CD4-positive, alpha-beta T cell treated with Interleukin-12 subunit alpha and Interleukin-12 subunit beta, for 1 hour (primary cell): ENCODE measurements around the gene SLX9.
A peak's percentile ranks its signal among the peaks of the same experiment; 100 is the strongest.
"Not testable (repeated sequence)": the region's sequence is repeated elsewhere in the genome, so short reads cannot be mapped to it uniquely, and the experiment has no call there.

Experiments
- DNase-seq: peaks from one replicate; pipeline ENCODE4 v3.0.0-alpha.2; 2020

SLX9 gene

DNA sequence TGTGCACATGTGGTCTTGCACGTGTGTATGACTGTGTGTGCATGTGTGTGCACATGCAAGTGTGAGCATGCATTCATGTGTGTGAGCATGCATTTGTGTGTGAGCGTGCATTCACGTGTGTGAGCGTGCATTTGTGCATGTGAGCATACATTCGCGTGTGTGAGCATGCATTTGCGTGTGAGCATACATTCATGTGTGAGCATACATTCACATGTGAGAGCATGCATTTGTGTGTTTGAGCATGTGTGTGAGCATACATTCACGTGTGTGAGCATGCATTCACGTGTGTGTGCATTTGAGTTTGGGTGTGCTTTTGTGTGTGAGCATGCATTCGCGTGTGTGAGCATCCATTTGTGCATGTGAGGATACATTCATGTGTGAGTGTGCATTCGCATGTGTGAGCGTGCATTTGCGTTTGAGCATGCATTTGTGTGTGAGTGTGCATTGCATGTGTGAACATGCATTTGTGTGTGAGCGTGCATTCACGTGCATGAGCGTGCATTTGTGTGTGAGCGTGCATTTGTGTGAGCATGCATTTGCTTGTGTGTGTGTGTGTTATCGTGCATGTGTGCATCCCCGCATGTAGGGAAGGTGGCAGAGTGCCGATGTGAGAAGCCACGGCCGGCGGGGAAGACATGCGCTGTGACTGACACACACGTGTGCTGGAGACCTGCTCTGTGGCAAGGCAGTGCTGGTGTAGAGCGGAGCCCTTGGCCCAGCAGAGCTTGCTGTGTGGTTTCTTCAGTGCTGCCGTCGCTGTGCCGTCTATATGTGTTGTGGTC lies 37.4 kb upstream of the SLX9 start:
- no peak for DNase-seq

DNA sequence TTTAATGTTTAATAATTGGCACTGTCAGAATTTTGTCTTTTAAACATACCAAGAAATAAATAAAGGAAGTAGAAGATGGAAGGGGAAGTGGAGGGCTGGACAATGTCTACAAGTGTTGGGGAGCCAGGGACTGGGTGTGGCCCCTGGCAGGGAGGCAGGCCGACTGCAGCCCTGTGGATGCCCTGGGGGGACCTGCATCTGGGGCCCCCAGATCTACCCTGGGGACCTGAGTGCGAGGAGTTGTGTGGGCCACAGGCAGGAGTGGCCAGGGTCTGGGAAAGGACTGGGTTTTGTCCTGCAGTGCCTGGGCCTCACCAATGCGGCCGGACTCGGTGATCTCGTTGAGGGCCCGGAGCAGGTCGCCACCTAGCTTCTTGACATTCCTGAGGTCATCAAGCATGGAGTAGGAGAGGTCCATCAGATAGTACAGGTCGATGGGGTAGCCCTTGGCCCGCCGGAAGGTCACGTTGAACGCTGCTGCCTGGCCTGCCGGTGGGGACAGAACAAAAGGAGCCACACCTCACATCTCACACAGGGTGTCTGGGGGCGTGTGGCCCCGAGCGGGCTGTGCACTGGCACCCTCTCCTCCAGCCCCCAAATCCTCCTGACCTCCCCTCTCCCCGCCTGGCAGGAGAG lies 36.7 kb upstream of the SLX9 start:
- no peak for DNase-seq

DNA sequence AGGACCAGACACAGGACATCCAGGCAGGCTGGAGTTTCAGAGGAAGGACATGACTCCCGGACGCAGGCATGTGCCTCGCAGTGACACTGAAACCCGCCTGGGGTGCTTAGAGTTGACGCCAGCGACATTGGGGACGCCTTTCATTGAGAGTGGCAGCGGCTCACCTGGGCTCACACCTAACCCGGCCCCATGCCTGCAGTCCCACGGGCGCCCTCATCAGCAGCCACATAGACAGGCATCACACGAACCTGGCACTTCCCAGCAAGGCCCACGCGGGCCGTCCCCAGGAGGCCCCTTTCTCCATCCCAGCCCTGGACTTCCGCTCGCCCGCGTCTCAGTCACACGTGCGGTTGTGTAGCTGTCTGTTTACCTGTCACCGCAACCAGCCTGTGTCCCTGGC lies 36.1 kb upstream of the SLX9 start:
- DNase-seq, result no peak

DNA sequence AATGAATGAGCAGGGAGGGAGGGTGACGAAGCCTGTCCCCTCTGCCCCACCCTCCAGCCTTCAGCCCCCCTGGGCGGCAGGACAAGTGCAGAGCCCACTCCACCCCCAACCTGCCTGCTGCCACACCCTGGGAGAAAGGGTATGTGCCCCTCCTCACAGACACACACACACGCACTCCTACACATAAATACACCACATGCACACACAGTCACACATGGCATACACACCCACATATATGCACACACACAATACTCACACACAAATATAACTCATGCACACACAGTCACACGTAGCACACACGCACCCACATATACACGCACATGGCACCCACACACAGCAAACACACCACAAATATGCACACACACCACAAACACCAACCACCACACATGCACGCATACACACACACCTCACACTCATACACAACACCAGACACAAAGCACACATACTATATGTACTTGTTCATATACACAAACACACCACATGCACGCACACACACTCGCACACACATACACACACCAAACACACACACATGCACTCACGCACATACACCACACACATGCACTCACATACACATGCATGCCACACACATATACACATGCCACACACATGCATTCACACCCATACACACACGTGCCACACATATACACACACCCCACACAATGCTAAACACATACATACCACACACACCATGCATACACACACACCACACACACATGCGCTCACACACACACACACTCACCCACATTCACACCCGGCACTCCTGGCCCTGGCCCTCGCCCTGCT lies 35.5 kb upstream of the SLX9 start:
- DNase-seq, result no peak

DNA sequence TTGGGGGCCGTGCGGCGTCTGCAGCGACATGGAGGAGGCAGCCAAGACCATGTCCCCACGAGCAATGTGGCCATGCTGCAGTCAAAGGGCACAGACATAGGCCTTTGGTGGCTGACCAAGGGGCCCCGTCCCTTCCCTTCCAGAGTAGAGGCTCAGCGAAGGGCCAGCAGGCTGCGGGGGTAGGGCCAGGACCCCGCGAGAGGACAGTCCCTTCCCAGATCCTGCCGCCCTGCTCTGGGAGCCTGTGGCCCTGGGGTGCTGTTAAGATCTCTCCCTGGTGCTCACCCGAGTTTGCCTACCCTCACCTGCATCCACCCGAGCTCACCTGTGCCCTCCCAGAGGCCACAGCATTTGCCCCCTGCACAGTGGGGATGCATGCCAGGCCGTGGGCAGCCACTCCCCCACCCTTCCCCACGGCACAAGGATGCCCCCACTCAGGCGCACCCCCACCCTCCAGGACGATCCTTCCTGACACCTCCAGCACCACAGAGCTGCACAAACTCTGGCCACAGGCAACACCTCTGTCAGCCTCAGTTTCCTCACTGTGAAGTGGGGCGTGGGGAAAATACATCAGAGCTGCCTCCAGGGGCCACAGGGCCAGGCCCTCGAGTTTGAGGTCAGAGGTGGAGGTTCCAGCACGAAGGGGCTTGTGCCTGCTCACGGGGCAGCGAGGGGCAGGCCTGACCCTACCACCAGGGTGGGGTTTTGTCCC lies 34.7 kb upstream of the SLX9 start:
- no peak for DNase-seq

DNA sequence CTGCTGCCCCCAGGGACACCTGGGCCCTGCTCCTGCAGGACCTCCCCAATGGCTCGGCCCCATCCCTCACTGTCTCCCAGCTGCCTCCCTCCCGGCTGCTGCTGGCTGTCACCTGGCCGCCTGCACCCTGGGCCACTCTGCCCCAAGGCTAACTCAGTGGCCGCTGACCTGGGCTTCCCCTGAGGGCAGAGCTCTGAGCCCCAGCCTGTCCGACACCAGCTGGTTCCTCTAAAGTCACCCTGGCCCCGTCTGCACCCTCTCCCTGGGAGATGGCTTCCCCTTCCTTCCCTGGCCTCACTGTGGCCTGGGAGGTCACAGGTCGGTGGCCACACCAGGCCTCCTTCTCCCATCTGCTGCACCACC lies 34.1 kb upstream of the SLX9 start:
- DNase-seq, result no peak

DNA sequence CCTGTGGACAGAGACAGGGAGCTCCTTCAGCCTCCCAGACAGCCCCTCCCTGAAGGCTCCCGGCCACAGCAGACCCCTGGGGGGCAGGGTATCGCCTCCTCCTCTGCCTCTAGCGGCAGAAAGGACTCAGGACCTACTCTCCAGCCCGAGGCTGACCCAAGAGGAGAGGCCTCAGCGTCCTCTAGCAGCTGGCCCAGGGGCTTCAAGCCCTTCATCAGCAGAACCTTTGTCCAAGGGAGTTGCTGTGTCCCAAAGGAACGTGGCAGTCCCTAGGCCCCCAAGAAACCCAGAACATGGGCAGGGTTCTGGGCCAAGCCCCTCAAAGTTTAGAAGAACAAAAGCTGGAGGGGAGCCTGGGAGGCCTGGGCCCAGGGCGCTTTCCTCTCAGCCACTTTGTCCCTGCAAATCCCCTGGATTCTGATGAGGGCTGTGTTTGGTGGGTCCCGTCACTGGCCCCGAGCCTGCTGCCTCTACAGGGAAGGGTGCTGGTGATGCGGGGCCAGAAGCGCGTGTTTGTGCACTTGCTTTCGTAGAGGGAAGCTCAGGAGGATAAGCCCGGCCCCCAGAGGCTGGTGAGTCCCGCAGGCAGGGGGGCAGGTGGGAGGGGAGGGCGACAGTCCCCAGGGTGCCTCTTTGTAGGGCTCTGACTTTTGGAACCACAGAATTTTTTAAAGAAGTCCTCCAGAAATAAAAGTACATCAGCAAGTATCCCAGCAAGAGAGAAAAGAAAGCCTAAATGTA lies 32.4 kb upstream of the SLX9 start:
- no peak for DNase-seq

DNA sequence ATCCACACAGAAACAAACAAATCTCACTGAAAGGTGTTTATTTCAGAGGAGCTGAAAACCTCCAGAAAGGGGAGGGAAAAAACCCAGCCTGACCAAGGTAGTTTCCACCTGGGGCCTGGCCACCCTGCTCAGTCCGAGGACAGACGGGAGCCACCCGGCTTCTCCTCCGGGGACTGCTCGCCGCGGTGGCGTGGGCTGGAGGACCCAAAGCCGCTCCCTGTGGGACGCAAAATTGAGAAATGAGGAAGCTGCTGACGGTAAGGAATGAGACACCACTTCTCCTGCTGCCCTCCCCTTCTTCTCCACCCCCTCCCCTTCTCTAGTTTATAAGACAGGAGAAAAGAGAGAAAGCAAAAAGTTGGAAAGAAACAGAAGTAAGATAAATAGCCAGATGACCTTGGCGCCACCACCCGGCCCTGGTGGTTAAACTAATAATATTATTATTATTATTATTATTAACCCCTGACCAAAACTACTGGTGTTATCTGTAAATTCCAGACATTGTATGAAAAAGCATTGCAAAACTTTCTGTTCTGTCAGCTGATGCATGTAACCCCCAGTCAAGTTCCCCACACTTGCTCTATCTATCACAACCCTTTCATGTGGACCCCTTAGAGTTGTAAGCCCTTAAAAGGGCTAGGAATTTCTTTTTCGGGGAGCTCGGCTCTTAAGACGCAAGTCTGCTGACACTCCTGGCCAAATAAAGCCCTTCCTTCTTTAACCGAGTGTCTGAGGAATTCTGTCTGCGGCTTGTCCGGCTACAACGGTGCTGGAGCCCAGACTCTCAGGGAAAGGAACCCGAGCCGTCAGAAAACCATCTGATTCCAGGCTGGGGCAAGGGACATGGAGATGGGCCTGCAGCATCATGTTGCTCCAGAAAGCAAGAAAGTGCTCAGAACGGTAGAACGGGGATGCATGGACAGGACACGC lies 31.6 kb upstream of the SLX9 start:
- DNase-seq, result no peak

DNA sequence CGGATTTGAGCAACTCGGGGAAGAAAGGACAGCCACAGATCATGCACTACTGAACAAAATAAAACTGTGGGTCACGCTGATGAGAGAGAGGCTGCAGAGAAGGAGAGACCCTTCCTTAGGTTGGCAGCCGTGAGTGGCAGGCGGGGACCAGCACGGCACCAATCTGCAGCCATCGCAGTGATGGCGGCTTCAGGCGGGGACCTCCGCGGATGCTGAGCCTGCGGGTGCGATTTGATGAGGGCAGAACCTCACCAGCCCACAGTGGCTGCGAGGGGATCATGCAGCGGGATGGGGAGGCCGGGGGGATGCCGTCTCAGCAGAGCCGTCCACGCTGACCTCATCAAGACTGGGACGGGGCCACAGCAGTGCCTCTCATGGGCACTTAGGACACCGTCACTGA lies 30.9 kb upstream of the SLX9 start:
- DNase-seq, result no peak

DNA sequence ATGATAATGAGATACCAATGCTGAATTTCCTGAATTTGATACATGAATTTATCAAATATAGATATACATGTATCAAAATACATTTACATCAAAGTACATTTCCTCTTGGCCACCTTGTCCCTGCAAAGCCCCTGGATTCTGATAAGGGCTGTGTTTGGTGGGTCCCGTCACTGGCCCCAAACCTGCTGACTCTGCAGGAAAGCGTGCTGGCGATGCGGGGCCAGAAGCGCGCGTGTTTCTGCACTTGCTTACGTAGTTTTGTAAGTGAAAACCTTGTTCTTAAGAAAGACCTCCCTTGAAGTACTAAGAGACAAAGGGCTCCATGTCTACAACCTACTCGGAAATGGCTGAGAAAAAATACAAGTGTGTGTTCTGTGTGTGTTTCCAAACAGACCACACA lies 30.1 kb upstream of the SLX9 start:
- DNase-seq, result no peak

DNA sequence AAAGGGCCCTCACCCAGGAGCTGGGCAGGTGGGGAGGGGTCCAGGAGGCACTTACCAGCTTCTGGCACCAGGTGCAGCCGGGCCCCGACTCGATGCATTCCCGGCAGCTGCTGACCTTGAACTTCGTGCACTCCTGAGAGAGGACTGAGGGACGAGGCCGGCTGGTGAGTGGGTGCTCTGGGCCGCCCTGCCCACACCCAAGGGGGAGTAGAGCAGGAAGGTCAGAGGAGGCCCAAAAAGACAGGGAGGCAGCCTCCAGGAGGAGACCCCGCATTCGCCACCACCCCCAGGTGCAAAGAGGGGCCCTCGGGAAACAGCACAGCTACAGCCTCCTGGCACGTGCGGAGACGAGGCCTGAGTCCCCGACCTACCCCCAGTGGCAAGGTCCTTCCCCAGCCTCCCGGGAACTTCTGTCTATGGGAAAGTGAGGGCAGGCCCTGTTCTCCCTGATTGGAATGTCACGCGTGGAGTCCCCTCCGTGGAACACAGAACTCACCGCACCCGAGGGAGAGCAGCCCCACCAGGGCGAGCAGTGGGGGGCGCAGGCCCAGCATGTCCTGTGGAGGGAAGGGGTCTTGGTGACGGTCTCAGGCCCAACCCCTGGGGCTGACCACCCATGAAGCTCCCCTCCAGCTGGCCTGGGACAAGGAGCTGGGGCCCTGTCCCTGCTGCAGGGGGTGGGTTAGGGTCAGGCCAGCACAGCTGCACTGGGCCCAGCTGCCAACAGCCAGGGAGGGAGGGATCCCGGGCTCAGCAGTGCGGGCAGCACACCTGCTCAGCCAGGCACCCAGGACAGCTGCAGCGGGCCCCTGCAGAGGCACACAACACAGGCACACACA lies 29.4 kb upstream of the SLX9 start:
- no peak for DNase-seq

DNA sequence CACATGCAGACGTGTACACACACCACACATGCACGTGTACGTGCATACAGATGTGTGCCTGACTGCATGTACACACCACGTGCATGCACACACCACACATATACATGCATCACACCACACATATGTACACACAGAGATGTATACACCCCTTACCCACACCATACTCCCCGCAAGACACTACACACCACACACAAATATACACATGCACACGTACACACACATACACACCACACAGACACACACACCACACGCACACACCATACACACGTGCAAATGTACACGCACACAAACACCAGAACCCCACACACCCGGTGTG lies 28.8 kb upstream of the SLX9 start:
- DNase-seq, result no peak

DNA sequence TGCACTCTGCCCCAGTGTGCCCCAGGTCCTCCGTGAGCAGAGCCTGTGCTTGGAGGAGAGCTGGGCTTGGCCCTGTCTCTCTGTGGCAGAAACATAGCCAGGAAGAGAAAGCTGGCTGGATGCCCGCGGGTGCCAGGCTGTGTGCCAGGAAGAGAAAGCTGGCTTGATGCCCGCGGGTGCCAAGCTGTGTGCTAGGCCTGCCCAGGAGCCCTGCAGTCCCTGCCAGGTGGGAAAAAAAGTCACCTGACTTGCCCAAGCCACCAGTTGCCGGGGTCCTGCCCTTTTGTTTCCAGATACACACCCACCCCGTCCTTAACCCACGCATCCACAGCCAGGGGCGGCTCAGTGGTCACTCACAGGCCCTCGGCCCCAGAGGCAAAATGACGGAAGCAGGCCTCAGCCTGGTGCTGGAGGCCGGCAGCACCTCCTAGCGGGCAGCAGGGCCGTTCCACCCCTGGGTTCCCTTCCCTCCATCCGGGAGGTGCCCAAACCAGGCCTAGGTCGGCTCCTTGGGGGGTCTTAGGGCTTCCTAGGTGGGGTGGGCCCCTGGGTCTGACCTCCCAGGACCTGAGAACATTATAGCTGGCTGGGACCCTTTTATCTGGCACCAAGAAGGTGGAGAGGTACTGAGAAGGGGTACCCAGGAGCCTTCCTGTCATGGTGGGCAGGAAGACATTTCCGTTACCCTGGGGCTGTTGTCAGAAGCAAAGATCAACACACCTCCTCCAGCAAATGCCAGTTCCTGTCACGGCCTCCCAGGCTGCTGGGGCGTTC lies 28.3 kb upstream of the SLX9 start:
- DNase-seq, result peak; percentile 67

DNA sequence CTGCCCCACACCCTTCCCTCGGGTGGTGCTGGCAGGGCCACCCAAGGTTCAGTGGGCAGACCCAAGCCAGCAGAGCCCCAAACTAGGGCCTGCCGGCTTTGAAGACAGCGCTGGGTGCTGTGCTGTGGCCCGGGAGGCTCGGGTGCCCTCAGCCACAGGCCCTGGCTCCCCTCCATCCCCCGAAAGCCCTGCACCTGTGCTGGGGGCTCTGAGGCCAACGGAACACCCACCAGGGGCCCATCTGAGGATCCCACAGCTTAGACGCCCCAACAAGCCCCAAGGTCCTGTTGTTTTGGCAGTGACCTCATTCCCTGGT lies 27.7 kb upstream of the SLX9 start:
- DNase-seq, result no peak

DNA sequence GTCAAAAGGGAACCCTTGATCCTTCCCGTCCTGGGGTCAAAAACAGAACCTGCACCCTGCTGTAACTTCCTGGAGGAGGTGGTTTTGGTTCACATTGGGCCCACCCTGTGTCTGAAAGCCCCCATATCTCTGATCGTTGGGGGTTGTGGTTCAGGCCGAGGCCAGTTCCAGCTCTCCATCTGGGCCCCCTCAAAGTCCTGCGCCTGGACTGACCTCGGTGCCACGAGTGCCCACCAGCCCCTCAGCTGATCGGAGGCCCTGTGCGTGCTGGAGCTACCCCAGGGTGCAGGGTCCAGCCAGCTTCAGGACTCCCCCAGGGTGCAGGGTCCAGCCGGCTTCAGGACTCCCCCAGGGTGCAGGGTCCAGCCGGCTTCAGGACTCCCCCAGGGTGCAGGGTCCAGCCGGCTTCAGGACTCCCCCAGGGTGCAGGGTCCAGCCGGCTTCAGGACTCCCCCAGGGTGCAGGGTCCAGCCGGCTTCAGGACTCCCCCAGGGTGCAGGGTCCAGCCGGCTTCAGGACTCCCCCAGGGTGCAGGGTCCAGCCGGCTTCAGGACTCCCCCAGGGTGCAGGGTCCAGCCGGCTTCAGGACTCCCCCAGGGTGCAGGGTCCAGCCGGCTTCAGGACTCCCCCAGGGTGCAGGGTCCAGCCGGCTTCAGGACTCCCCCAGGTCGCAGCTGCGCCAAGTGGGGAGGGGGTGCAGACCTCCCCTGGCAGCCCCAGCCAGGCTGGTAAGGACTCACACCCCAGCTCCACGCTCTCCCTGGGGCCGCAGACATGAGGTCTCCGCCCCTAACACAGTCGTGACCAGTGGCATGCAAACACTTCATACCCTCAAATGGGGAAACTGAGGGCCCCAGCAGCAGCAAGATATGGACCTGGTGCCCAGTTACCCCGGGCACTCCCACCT lies 27.1 kb upstream of the SLX9 start:
- DNase-seq, result not testable (repeated sequence)

DNA sequence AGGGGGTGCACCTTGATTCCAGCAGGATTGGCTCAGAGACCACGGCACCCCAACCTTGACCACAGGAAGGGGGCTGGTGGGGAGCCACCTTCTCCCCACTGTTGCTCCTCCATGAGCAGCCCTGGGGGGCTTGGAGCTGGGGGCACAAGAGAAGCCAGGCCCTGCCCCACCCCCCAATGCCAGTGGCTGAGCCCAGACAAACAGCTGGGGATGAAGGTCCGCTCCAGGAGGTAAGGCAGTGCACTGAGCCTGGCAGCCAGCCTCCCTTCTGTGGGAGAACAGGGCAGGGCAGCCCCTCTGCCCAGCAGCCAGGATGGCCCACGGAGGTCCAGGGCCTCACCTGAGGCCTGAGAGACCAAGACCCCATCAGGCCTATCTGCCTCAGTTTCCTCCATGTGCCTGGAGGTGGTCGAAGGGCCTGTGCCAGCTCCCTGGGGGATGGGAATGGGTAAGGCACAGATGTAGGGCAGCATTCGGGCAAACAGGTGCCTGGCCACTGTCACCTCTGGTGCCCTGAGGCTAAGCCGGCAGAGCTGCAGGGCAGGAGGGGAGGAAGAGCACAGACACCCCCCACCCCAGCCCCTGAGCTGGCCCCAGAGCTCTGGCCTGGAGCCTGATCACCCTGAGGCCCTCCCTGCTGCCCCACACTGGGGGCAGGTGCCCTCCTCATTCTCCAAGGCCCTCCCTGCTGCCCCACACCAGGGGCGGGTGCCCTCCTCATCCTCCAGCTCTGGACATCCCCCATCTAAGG lies 26.2 kb upstream of the SLX9 start:
- no peak for DNase-seq

DNA sequence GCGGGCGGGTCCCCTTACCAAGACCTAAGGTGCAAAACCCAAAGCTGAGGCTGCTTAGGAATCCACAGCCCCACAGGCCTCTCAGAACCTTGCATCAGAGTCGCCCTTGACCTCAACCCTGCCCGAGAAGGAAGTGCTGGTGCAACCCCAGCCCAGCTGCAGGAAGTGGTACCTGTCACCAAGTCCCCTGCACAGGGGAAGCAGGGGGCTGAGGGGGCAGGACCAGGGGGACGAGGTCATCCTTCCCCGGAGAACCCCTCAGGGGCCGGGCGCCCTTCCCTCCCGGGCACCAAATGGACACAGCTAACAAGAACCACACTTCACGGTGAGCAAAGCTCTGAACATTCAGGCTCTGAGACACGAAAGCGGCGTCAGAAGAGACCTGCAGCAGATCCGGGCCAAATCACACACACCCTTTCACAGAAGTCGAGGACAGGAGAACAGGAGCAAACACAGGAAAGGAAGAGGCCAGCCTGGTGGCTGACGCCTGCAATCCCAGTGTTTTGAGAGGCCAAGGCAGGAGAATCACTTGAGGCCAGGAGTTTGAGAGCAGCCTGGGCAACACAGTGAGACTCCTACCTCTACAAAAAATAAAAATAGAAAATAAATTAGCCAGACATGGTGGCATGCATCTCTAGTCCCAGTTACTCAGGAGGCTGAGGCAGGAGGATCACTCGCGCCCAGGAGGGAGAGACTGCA lies 25.5 kb upstream of the SLX9 start:
- DNase-seq, result peak; percentile 69

DNA sequence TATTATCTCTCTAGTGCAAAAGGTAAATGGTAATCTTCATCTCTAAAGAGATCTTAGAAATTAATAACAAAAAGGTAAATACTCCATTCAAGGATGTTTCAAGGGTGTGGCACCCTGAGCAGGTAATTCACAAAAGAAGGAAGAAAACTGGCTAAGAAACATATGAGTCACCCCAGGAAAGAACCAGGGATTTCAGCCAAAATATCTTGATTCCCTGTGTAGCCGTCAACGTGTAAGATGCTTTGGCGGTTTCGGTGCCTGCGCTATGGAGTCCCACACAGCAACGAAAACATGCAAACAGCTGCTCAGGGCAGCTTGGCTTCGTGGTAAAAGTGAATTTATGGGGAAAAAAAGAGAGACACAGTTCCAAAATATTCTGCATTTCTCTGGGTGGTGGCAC lies 22.9 kb upstream of the SLX9 start:
- no peak for DNase-seq
